Chondrocyte (in vitro differentiated cells): ENCODE measurements around the gene PRR15. TPM values are rescaled to one million over a fixed set of nuclear protein-coding genes. Genes with fewer than 3 reads are reported as not detected.

Source experiments
- DNase-seq: peaks from one replicate; pipeline ENCODE4 v3.0.0; 2021; ENCODE audit warnings: mixed read lengths, low spot score
- H3K27ac Mint-ChIP-seq: one replicate; pipeline ENCODE4 v1.8.0; 2021; ENCODE audit warnings: mild to moderate bottlenecking, moderate library complexity, mixed read lengths; ENCODE audit not compliant: unreplicated experiment
- H3K27me3 Mint-ChIP-seq: 2 replicates; pipeline ENCODE4 v1.8.0; 2021; ENCODE audit warnings: low read depth, mixed read lengths
- H3K36me3 Mint-ChIP-seq: 2 replicates; pipeline ENCODE4 v1.8.0; 2021; ENCODE audit warnings: low read depth, mixed read lengths
- H3K4me1 Mint-ChIP-seq: 2 replicates; pipeline ENCODE4 v1.8.0; 2021; ENCODE audit warnings: low read depth, mild to moderate bottlenecking, mixed read lengths
- H3K4me3 Mint-ChIP-seq: one replicate; pipeline ENCODE4 v1.8.0; 2021; ENCODE audit warnings: mild to moderate bottlenecking, moderate library complexity, mixed read lengths; ENCODE audit not compliant: unreplicated experiment
- H3K9me3 Mint-ChIP-seq: 2 replicates; pipeline ENCODE4 v1.8.0; 2021; ENCODE audit warnings: low read depth, mixed read lengths
- CTCF ChIP-seq: fragments of 200-600 bp; sonication (generic); IDR thresholded peaks from 2 replicates; pipeline ENCODE4 v1.5.0; 2021; ENCODE audit warnings: antibody characterized with exemption, mild to moderate bottlenecking, moderate library complexity
- total RNA-seq: library from RNA; stranded (reverse); gene quantifications from 3 replicates; pipeline ENCODE4 v1.2.1, GENCODE V29; 2021

PRR15 gene
- total RNA-seq, 1 donor from 2014 or later = 2.5 TPM

DNA sequence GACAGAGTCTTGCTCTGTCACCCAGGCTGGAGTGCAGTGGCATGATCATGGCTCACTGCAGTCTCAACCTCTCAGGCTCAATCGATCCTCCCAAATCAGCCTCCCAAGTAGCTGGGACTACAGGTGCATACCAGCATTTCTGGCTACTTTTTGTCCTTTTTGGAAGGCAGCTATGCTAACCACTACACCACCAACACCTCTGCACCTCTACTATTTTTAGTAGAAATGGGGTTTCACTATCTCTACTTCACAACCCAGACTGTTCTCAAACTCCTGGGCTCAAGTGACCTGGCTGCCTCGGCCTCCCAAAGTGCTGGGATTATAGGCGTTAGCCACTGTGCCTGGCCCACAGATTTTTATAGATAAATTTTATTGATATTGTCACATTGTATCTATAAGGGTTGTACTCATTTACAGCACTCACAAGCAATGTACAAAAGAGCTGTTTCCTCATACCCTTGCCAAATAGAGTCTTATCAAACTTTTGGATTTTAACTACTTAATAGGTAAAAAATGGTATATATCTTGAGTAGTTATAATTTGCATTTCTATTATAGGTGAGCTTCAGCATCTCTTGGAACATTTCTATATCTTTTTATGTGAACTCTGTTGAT lies 23.7 kb downstream of the PRR15 start:
- no peaks in the 10 kb centered on the region for H3K27me3 Mint-ChIP-seq
- TF ChIP-seq CTCF = no peak
- H3K36me3 Mint-ChIP-seq = no peaks in the 10 kb centered on the region
- H3K4me1 Mint-ChIP-seq = no peaks in the 10 kb centered on the region
- H3K9me3 Mint-ChIP-seq = no peaks in the 10 kb centered on the region
- no peak for DNase-seq
- H3K27ac Mint-ChIP-seq = peak overlapping the region; percentile 32
- no peak overlapping the region for H3K4me3 Mint-ChIP-seq

DNA sequence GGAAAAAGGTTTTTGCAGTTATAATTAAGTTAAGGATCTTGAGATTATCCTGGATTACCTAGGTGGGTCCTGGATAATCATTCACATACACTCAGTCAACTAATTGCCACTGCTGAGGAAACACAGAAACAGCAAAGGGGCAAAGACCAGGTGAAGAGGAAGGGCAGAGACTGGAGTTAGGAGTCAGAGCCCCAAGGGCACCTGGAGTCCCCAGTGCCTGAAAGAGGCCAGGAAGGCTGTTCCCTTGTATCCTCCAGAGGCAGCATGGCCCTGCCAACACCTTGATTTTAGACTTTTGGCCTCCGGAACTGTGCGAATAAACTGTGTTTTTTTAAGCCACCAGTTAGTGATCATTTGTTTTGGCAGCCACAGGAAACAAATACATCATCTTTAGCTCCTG lies 24.6 kb downstream of the PRR15 start:
- Mint-ChIP-seq H3K4me3 (no peak overlapping the region), H3K4me1 (no peaks in the 10 kb centered on the region), H3K27me3 (no peaks in the 10 kb centered on the region), H3K27ac (no peak overlapping the region), H3K36me3 (no peaks in the 10 kb centered on the region), H3K9me3 (no peaks in the 10 kb centered on the region)
- no peak for TF ChIP-seq CTCF
- DNase-seq = no peak

GRCh38 chr7:29588900-29589696 lies 25.5 kb downstream of the PRR15 start:
- Mint-ChIP-seq H3K27ac (no peak overlapping the region), H3K4me3 (no peak overlapping the region), H3K27me3 (no peaks in the 10 kb centered on the region), H3K9me3 (no peaks in the 10 kb centered on the region), H3K4me1 (no peaks in the 10 kb centered on the region), H3K36me3 (no peaks in the 10 kb centered on the region)
- DNase-seq = no peak
- peak; percentile 83 for TF ChIP-seq CTCF

DNA sequence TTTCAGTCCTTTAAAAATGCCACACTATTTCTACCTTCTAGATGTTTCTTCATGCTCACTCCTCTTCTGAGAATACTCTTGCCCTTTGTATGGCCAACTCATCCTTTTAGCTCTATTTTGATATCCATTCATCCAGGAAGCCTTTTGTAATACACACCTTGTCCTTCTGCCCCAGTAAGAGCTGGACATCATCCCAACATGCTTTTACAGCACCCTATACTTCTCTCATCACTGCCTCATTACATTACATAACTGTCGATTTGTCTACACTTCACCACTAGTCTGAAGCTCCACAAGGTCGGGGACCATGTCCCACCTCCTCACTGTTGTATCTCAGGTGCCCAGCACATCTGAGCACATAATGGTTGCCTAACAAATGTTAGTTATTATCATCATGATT lies 29.2 kb downstream of the PRR15 start:
- Mint-ChIP-seq H3K27me3 (no peaks in the 10 kb centered on the region), H3K4me1 (no peaks in the 10 kb centered on the region), H3K9me3 (no peaks in the 10 kb centered on the region), H3K4me3 (no peak overlapping the region), H3K36me3 (no peaks in the 10 kb centered on the region), H3K27ac (no peak overlapping the region)
- no peak for DNase-seq
- no peak for TF ChIP-seq CTCF

DNA sequence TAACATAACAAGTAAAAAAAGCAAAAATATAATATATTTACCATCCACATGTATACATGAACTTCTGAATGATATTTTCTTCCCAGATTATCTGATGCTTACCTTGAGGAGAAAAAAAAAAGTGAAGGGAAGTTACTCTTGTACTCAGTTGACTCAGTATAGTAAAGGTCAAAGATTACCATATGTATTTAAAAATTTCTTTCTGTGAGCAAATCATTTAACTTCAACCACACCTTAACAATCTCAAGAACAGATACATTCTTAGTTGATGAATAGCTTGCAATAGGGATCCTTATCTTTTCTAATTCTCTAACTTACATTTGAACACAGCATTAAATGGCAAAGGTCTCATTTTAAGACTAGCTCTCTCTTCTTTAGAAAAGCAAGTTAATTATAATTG lies 29.8 kb downstream of the PRR15 start:
- Mint-ChIP-seq H3K27ac (no peak overlapping the region), H3K36me3 (no peaks in the 10 kb centered on the region), H3K9me3 (no peaks in the 10 kb centered on the region), H3K4me3 (no peak overlapping the region), H3K27me3 (no peaks in the 10 kb centered on the region), H3K4me1 (no peaks in the 10 kb centered on the region)
- DNase-seq = no peak
- no peak for TF ChIP-seq CTCF
